ENCODE data around the gene PAPOLB.

Gene PAPOLB

DNA sequence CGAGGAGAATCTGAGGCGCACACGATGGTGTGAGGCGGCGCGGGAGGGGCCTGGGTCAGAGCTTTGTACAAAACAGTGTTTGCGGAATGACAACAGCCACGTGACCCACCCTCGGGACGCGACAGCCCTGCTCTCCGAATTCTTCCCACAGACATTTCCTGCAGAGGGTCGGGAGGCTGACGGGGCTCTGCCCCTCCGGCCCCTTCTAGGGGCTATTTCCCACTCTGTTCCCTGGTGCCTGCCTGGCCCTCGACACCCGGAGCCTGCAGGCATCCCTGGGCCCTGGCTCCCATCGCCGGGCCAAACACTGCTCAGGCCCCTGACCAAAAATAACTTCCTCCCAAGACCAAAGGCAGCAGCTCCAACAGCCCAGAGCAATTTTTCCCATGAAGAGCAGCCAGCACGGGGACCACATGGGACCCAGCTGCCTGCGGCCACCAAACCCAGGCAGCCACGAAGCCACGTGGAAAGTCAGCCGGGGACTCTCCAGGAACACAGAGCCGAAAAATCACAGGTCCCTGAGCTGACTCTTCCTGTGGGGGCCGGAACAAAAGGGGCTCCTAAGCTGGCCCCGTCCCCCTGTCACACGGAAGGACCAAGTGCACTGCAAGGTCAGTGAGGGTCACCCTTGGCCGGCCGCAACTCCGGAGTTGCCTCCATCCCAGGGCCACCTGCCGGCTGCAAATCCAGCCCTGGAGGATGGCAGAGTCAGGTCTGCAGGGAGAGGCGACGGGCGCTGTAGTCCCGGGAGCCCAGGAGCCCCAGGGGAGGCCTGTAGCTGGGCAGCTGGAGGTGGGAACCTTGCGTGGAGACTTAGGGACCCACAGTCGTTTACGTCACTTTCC, 42.0 kb downstream of the PAPOLB start:
- in situ Hi-C loops (cut with HindIII; ENCODE audit: low sequenced_read_pairs): no loop called here
- TF ChIP-seq, protein P1, sequence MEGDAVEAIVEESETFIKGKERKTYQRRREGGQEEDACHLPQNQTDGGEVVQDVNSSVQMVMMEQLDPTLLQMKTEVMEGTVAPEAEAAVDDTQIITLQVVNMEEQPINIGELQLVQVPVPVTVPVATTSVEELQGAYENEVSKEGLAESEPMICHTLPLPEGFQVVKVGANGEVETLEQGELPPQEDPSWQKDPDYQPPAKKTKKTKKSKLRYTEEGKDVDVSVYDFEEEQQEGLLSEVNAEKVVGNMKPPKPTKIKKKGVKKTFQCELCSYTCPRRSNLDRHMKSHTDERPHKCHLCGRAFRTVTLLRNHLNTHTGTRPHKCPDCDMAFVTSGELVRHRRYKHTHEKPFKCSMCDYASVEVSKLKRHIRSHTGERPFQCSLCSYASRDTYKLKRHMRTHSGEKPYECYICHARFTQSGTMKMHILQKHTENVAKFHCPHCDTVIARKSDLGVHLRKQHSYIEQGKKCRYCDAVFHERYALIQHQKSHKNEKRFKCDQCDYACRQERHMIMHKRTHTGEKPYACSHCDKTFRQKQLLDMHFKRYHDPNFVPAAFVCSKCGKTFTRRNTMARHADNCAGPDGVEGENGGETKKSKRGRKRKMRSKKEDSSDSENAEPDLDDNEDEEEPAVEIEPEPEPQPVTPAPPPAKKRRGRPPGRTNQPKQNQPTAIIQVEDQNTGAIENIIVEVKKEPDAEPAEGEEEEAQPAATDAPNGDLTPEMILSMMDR (IDR thresholded peaks at IDR 0.05; ENCODE audit: low read depth, low read length): no peak
- H3K4me3 ChIP-seq (ENCODE audit: low read depth, low read length): no peak overlapping the region
- DNase-seq (ENCODE audit: low read depth, low spot score): no peak

- H3K4me3 ChIP-seq (ENCODE audit: low read depth, low read length): no peak overlapping the region
- TF ChIP-seq, protein P1 (IDR thresholded peaks at IDR 0.05; ENCODE audit: low read depth, low read length): no peak
- no peak for DNase-seq (ENCODE audit: low read depth, low spot score)
- in situ Hi-C loops (cut with HindIII; ENCODE audit: low sequenced_read_pairs): no loop called here
Measured at GRCh38 chr7:4818000-4818794, 43.6 kb downstream of the PAPOLB start.

DNA sequence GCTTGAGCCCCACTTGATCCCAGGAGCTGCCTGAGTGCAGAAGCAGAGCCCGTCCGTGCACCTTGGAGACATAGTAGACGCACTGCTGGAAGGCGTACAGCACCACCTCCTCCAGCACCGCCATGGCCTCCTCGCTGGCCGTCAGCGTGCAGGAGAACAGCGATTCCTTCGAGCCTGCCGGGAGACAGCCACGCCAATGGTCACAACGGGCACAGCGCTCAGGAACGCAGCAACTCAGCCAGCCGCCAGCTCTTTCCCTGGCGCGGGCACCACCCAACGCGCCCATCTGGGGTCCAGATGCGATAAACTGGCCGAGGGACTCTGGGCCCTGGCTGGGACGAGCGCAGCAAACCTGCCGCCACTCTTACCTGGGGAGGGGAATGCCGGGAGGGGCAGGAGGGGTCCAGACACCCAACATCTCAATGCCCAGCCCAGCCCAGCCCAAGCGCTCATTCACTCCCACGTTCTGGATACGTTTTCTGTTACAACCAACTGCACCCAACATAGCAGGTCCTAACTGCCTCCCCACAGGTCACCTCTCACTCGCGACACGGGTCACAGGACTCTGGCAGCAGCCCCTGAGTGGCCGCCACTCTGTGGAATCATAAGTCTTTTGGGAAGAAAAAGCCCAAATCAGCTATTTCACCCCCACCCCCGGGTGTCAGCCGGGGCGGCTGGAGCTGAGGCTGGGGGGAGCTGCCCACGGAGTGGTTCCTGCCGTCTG, 44.5 kb downstream of the PAPOLB start:
- H3K4me3 ChIP-seq (ENCODE audit: low read depth, low read length): no peak overlapping the region
- in situ Hi-C loops (cut with HindIII; ENCODE audit: low sequenced_read_pairs): no loop called here
- no peak for DNase-seq (ENCODE audit: low read depth, low spot score)
- TF ChIP-seq, protein P1 (IDR thresholded peaks at IDR 0.05; ENCODE audit: low read depth, low read length): no peak

DNA sequence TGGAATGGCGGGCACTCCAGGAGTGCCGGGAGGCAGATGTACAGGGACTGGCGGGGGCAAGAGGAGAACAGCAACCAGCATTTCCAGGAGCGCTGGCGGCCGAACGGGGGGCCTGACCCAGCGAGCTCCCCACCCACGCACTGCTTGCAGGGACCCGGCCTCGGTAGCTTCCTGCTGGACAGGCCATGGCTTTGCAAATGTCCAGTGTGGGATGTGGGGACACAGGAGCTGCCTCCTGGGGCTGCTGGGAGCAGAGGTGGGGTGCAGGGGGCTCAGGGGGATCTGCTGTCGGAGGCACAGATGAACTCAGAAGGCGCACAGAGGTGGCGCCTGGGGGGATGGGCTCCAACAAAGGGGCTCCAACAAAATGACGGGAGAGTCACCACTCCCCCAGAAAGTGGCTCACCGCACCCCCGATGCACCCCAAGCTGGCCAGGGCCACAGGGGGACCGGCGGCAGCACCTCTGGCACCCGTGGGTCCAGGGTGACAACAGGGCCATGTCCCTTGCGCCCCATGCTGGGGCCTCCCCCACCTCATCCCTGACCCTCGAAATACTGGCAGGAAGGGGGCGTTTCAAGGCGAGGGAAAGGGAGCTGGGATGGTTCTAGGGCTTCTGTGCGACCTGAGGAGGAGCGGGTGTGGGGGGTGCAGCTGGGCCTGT, 45.3 kb downstream of the PAPOLB start:
- H3K4me3 ChIP-seq (ENCODE audit: low read depth, low read length): no peak overlapping the region
- no peak for DNase-seq (ENCODE audit: low read depth, low spot score)
- TF ChIP-seq, protein P1 (IDR thresholded peaks at IDR 0.05; ENCODE audit: low read depth, low read length): no peak
- in situ Hi-C loops (cut with HindIII; ENCODE audit: low sequenced_read_pairs): no loop called here

GRCh38 chr7:4815609-4816418, 46.0 kb downstream of the PAPOLB start:
- TF ChIP-seq, protein P1 (IDR thresholded peaks at IDR 0.05; ENCODE audit: low read depth, low read length): no peak
- no peak overlapping the region for H3K4me3 ChIP-seq (ENCODE audit: low read depth, low read length)
- in situ Hi-C loops (cut with HindIII; ENCODE audit: low sequenced_read_pairs): no loop called here
- no peak for DNase-seq (ENCODE audit: low read depth, low spot score)

All from astrocyte of the spinal cord (primary cell).